ENCODE results near the gene DDX1. TPM values are rescaled to one million over a fixed set of nuclear protein-coding genes. Genes with fewer than 3 reads are reported as not detected.

Gene DDX1
- total and polyA plus RNA-seq, 2 of the 4 experiments (the other 2 are of a cell fraction): 73.6 to 74.9 TPM

GRCh38 chr2:15562354-15563031, 29.2 kb upstream of the DDX1 start (continued):
- no peak for TF ChIP-seq ELK1 (IDR thresholded peaks at IDR 0.05; ENCODE audit: borderline replicate concordance, low read depth, low read length)

DNA sequence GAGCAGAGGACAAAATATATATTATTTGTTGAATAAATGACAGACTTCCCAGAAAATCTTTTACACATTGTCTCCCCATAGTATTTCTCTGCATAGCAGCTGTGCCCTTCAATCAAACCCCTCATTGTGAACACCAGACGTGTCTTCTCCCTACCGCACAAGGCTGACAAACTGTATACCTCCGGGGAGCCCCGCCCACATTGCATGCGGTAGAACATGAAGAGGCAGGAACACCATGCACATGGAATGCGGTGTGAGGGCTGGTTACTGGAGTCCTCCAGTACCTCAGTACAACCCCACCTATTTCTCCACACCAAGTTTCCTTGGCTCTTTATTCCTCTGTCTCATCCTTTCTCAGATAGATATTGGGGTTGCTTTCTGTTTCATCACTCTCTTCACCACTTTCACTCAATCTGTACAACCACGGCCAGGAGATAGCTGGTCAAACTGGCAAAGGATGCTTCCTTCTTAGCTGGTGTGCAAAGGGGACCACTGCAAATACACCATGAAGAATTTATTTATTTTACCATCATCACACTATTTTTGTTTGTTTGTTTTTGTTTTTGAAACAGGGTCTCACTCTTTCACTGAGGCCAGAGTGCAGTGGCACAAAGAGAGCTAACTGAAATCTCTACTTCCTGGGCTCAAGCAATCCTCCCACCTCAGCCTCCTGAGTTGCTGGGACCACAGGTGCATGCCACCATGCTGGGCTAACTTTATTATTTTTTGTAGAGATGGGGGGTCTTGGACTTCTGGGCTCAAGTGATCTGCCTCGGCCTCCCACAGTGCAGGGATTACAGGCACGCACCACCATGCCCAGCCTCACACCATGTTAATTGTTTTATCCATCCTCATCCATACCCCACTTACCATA, 28.2 kb upstream of the DDX1 start:
- H2AFZ ChIP-seq (replicated peaks; ENCODE audit: low read length, poor library complexity): no peak overlapping the region
- H2AK9ac ChIP-seq (replicated peaks; ENCODE audit: low read depth, low read length, poor library complexity): no peak overlapping the region
- H2BK15ac ChIP-seq (ENCODE audit: low read depth, low read length): no peak overlapping the region
- no peaks in the 10 kb centered on the region for H3K4me1 ChIP-seq (ENCODE audit: control insufficient read depth, insufficient read depth, low read length)
- H3K4me3 ChIP-seq (ENCODE audit: insufficient read depth, low read depth, low read length): no peak overlapping the region
- no peak overlapping the region for H3K23ac ChIP-seq (ENCODE audit: low read depth, low read length)
- no peaks in the 10 kb centered on the region for H3K9me1 ChIP-seq (ENCODE audit: insufficient read depth, low read length)
- no peak overlapping the region for H3K4me2 ChIP-seq (ENCODE audit: low read depth, low read length)
- ChIA-PET POLR2A (ENCODE audit: unreplicated experiment) (no interaction called here), CTCF (interaction anchor here (3.5 kb wide), 1 partner anchor 14 kb away, joined by 13 read pairs; no protein-coding TSS in a partner anchor)
- H3K14ac ChIP-seq (replicated peaks; ENCODE audit: low read depth, low read length): no peak overlapping the region
- no CpG with 5 or more reads among the region's 9 CpGs for WGBS, 2 experiments (ENCODE audit: extremely low coverage in 2 of 2, insufficient read length in 1 of 2)
- H4K5ac ChIP-seq (ENCODE audit: low read depth, low read length): no peak overlapping the region
- H3K36me3 ChIP-seq (ENCODE audit: control insufficient read depth, insufficient read depth, low read length): no peaks in the 10 kb centered on the region
- H3K9ac ChIP-seq (ENCODE audit: low read depth, low read length): no peak overlapping the region
- H3K79me1 ChIP-seq (ENCODE audit: low read depth in 1 of 2, low read length in 2 of 2): peaks cover 10 to 13% of the 10 kb centered on the region in 2 experiments; a peak in 3 of 4 replicates
- H2AK5ac ChIP-seq (ENCODE audit: low read depth, low read length): no peak overlapping the region
- H3K4ac ChIP-seq (ENCODE audit: low read depth, low read length): no peak overlapping the region
- no peak overlapping the region for H2BK20ac ChIP-seq (ENCODE audit: low read depth, low read length)
- 0 out of 2 replicates have a peak, but pooled peaks cover 5% of the 10 kb centered on the region for H4K20me1 ChIP-seq (ENCODE audit: insufficient read depth, low read length)
- H3K27me3 ChIP-seq (ENCODE audit: control insufficient read depth, insufficient read depth, low read length): no peaks in the 10 kb centered on the region
- in situ Hi-C loops (cut with MboI; ENCODE audit: low sequenced_read_pairs): no loop called here
- no TSS peak for BruUV-seq (replicated peaks)
- no peak overlapping the region for H2BK5ac ChIP-seq (ENCODE audit: low read depth, low read length, poor library complexity, severe bottlenecking)
- H3K9me3 ChIP-seq (ENCODE audit: control insufficient read depth, insufficient read depth, low read length): no peaks in the 10 kb centered on the region
- H4K91ac ChIP-seq (ENCODE audit: insufficient read depth, low read depth, low read length): no peak overlapping the region
- no peak for DNase-seq
- no peak overlapping the region for H2BK120ac ChIP-seq (ENCODE audit: low read depth, low read length)
- no peak overlapping the region for H3K27ac ChIP-seq (ENCODE audit: insufficient read depth, low read length)
- intact Hi-C loops (cut with micrococcal nuclease): loop anchor here (10.0 kb wide), 2 partner anchors 389 to 519 kb away; no protein-coding TSS in a partner anchor
- H3K18ac ChIP-seq (ENCODE audit: low read depth, low read length): no peak overlapping the region
- no peak for ATAC-seq (ENCODE audit: low read depth)
- no peak overlapping the region for H4K8ac ChIP-seq (ENCODE audit: low read depth in 2 of 2, low read length in 2 of 2)
- H3K56ac ChIP-seq (ENCODE audit: extremely low read depth, insufficient read depth, low read length): no peak overlapping the region
- dilution Hi-C loops (cut with HindIII; ENCODE audit: low sequenced_read_pairs, unreplicated experiment): no loop called here
- TF ChIP-seq MAZ (IDR thresholded peaks at IDR 0.05; ENCODE audit: borderline replicate concordance, low read depth, low read length): no peak
- TF ChIP-seq, protein P1, sequence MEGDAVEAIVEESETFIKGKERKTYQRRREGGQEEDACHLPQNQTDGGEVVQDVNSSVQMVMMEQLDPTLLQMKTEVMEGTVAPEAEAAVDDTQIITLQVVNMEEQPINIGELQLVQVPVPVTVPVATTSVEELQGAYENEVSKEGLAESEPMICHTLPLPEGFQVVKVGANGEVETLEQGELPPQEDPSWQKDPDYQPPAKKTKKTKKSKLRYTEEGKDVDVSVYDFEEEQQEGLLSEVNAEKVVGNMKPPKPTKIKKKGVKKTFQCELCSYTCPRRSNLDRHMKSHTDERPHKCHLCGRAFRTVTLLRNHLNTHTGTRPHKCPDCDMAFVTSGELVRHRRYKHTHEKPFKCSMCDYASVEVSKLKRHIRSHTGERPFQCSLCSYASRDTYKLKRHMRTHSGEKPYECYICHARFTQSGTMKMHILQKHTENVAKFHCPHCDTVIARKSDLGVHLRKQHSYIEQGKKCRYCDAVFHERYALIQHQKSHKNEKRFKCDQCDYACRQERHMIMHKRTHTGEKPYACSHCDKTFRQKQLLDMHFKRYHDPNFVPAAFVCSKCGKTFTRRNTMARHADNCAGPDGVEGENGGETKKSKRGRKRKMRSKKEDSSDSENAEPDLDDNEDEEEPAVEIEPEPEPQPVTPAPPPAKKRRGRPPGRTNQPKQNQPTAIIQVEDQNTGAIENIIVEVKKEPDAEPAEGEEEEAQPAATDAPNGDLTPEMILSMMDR (conservative IDR thresholded peaks at IDR 0.05; ENCODE audit: low read depth, low read length): no peak
- no peak for TF ChIP-seq SMC3 (IDR thresholded peaks at IDR 0.05; ENCODE audit: low read depth, low read length)
- no peak for TF ChIP-seq RAD21 (IDR thresholded peaks at IDR 0.05; ENCODE audit: low read length)
- no peak for TF ChIP-seq FOS (IDR thresholded peaks at IDR 0.05; ENCODE audit: low read depth, low read length)
- no peak for TF ChIP-seq RFX5 (IDR thresholded peaks at IDR 0.05; ENCODE audit: low read depth, low read length)
- TF ChIP-seq RCOR1 (IDR thresholded peaks at IDR 0.05; ENCODE audit: insufficient replicate concordance, low read length): no peak
- TF ChIP-seq USF2 (IDR thresholded peaks at IDR 0.05; ENCODE audit: low read depth, low read length): no peak
- TF ChIP-seq NFE2L2 (IDR thresholded peaks at IDR 0.05; ENCODE audit: low read depth, low read length): no peak

All from IMR-90 (cell line).